ENCODE results near the gene SGCE.

The SGCE gene

DNA sequence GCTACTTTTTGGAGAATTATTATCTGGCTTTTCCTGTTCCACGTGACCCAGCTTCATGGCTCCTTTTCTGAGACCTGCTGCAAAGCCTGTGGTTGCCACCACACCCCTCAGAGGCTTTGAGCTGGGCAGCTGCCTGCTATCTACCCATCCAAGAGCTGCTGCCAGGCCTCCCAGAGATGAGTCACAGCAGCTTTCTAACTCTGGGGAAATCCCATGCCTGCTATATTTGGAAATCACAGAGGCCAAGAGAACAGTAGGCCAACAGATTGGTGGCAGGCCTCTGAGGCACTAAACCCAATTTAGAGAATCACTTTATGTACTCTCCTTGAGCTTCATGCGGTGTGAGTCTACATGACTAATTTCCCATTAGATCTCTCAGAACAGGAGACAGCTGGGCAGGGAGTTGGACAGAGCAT lies 35.2 kb downstream of the SGCE start:
- DNase-seq, result peak; percentile 89 to 95

DNA sequence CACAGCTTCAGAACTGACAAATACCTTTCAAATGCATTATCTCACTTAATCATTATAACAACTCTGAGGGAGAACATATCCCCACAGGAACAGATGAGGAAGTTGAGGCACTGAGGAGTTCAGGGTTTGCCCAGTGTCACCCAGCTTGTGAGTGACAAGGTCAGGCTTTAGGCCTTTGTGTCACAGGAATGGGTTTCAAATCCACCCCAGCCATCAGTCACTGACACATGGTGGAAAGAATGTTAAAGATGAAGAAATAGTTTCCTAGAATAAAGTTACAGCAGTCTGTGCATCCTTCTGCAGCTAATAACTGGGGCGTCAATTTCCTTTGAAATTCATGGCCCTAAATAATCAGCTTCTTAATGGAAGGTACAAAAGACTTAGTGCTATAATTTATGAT lies 37.8 kb downstream of the SGCE start:
- DNase-seq, result no peak

DNA sequence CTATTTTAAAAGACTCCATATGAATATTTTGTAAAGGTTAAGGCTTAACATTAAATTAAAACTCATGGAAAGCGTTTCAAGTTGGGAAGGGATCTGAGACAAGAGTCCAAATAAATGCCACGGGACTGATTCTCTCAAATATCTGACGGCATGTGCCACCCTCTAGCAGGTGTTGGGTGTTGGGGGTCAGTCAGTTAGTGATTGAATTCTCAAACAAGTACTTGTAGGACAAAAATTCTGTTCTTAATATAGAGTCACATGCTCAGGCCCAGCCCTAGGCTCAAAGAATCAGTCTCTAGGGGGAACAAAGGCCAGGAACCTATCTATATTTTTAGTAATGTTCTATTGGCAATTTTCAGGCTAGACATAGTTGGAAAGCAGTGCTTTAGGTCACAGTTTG lies 39.1 kb downstream of the SGCE start:
- DNase-seq, result no peak

DNA sequence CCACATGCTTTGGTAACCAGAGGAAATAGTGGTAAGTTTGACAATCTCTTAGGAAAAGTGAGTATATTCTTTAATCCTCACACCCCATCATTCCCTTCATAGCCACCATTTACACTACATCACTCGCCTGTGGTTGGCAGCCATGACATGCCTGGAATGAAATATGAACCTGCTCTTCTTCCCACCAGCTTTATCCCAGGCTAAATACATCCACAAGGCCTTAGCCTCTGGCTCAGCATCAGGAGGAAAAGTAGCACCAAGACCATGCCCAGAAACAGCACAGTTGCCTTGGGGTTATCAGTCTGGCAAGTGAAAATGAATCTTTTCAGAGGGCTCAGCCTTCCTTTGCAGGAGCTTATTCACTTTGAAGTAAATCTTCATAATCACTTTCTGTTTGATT lies 40.3 kb downstream of the SGCE start:
- no peak for DNase-seq

DNA sequence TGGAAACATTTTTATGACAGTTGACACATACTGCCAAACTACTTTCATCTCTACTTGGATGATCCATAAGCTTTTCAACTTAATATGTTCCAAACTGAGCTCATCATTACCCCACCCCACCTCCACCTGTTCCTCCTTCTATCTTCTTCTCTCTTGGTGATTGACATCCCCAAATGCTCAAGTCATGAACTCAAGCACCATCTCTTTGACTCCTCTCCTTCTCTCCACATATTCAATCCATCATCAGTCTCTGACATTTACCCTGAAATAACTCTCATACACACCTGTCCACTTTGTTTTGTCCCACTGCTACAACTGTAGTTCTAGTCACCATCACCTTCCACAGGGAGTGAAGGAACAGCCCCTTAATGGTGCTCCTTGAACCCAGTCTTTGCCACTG lies 43.3 kb downstream of the SGCE start:
- DNase-seq, result no peak

DNA sequence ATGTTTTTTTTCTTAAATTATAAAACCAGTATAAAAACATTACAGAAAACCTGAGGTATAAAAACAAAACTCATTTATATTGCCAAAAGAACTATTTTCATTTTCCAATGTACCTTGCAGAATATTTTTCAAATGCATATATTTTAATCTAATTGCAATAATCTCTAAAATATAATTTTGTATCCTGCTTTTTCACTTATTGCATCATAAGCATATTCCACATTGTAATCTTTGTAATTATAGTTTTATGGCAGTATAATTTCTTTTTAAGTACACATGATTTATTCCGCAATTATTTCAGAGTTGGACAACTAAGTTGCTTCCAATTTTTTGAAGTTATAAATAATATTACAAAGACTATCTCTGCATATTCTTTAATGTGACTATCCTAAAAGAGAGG lies 43.7 kb downstream of the SGCE start:
- DNase-seq, result no peak

DNA sequence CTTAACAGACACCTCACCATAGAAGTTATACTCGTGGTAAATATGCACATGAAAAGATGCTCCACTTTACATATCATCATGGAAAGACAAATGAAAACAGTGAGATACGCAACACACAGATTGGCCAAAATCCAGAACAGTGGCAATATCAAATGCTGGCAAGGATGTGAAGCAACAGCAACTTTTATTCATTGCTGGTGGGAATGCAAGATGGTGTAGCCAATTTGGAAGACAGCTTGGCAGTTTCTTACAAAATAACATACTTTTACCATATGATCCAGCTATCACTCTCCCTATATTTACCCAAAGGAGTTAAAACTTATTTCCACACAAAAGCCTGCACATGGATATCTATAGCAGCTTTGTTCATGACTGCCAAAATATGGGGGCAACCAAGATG lies 46.4 kb downstream of the SGCE start:
- DNase-seq, result no peak

DNA sequence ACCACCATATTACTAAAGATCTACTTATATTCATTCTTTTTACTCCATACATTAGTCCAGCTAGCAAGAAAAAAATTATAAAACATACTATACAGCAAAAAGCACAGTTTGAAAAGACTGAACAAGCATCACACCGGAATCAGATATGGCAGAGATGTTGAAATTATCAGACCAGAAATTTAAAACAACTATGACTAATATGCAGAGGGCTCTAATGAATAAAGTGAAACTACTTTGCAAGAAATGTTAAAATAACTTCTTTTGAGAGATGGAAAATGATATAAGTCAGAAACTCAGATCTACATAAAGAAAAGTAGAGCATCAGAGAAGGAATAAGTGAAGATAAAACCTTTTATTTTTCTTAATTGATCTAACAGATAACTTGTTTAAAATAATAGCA lies 50.9 kb downstream of the SGCE start:
- DNase-seq, result no peak

DNA sequence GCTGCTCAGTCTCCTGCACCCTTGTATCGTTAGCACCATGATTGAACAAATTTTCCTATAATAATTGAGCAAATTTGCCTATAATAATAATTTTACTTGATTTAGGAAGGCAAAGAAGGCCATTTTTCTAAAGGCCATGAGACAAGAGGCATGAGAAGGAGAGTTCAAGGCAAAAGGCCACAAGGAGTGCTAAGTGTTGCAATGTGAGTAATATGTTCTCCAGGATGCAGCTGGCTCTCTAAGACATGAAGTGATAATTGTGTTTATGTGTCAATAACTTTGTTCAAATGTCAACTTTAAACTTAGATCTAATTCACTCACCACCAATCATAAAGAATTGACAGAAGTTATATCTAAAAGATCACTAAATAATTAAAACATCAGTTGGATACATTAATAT lies 53.8 kb downstream of the SGCE start:
- no peak for DNase-seq

DNA sequence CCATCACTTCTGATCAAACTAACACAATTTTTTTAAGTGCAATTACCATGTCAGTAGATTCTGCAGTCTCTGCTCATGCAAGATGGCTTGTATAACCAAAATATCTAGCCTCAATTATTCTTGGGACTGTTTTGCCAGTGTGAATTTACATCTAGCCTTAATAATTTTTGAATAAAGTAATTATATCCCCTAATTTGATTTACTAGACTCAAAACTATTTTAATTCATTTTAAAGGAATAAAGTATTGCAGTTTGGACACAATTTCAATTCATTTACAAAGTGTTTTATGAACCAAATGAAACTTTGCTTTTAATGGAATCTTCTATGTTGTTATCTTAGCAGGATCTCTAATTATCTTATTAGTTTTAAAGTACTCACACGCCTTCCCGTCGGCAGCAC lies 55.7 kb downstream of the SGCE start:
- no peak for DNase-seq

DNA sequence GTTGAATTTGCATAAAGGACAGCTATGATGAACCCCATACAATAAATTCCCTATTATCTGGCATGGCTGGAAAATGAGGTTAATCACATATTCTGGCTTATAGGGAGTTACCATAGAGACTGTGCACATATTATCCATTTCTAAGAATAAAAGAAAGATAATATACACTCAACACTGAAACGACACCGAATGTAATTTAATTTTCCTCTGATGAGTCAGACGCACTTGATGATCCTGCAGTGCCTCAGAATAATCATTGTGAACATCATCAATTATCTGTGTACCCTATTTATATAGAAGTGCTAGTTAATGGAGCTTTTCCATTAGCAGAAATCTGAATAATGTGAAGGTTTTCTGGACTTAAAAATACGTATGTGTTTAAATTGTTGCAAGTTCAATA lies 60.2 kb downstream of the SGCE start:
- DNase-seq, result no peak

DNA sequence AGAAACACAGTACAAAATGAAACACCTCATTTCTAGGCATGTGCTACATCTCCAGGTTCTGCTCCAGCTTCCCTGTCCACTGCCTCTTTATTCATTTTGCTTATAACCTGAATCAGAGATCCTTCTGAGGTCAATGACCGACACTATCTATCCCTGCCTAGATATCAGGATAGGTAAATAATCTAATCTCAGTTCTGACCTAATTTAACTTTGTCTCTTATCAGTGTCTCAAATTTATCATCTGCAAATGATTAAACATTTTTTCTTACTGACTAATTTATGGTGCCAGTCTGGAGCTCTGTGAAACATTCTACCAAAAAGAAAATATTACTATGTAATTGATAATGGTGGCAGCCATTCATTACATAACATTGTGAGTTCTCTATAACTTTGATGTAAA lies 61.1 kb downstream of the SGCE start:
- no peak for DNase-seq

DNA sequence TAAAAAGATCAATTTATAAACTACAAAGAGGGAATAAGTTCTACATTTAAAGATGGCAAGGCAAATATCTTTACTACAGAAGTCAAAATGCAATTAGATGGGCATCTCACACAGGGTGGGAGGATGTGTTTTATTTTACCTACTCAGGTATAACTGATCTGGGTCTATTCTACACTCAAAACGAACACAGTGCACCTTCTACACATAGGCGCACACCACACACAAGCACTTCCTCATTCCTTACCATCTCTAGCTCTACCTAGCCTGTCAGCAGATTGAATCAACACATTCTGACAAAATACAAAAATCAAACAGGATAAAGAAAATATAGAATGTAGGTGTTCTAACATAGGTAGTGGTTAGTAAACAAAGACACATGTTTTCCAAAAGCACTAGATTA lies 64.8 kb downstream of the SGCE start:
- DNase-seq, result no peak

DNA sequence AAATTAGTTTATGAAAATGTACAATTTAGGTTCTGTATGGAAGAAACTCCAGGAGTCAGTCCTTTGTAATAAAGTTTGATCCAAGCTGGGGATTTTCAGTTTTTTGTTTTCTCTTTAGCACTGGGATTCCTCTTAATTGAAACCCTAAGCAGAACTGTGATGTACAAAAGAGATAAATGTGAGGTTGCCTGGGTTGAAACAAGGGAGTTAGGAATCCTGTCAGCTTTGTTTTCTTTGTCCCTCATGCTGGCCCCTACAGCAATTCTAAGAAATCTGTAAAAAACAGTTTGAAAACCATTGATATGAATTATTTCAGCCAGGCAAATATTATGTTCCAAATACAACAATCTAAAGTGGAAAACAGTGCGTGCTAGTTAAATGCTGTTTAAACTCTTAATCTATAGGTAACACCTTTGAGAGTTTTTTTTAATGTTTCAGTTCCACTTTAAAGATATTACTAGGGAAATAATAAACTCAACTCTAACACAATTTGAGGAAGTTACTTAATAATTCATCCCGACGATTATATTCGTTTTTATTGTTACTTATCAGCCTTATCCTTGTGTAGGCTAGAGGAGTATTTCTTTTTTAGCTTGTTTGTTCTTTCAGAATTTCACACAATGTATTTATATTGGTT lies 65.3 kb downstream of the SGCE start:
- DNase-seq, result no peak

DNA sequence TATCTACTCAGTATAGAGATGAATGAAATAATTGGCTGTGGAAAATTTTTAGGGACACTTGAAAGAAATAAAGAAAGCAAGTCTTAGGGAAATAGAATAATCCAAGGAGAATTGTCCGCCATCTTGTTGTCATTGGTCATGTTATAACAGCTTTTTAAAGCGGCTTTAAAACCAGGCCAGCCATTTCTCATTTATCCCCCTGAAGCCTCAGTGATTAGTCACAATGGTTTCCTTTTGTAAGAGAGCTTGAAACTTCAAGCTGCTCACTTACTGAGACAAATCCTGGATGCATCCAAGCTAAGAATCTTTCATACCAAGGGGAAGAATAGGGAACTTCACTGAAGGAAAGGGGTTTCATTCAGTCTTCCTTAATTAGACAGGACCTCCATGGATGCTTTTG lies 67.9 kb downstream of the SGCE start:
- DNase-seq, result no peak

DNA sequence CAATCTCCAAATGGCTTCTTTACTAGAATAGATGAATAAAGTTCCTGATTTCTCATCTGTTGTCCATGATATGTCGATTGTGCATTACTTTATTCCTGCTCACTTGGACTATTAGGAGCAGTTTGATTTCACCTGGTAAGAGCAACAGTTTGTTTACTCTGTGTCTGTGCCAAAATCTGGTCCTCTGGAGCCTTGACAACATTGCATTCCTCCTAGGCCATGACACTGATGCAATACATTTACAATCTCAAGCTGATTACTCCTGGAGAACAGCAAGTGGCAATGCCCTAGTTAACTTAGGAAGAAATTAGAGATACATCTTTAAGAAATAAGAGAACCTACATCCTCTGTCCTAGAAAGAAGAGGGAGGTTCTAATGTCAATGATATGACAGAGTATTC lies 71.8 kb downstream of the SGCE start:
- DNase-seq, result peak in 1 of 2 experiments; percentile 0

DNA sequence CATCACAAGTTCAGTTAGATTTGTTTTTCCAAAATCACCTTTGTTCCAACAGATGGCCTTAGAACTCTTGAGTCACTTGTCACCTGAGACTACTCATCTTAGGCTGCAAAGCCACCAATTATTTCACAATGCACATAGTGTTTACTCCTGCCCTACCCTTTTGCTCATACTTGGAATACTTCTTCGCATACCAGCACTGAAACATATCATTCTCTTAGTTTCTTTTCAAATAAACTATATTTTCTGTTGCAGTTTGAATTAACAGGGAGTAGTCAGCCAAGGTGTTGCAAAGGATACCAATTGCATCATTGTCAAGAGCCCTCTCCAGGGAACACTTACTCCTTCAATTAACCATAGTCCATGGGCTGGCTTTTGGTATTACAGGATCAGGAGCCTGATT lies 75.3 kb downstream of the SGCE start:
- no peak for DNase-seq

DNA sequence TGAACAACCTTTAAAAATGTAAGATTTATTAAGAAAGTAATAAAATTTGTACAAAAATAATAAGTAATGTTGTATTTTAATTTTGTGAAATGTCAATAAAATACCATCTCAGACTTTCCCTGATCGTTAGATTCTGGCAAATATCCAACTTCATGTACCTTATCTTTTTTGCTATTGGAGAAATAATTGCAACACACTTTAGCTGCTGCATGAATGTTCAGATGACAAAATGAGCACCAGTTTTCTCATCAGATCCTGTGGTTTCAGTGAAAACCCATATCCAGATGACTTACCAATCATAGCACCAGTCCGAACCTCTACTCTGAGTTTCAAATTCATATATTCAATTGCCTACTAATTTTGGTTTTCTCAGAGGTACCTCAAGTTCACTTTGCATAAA lies 76.5 kb downstream of the SGCE start:
- no peak for DNase-seq

DNA sequence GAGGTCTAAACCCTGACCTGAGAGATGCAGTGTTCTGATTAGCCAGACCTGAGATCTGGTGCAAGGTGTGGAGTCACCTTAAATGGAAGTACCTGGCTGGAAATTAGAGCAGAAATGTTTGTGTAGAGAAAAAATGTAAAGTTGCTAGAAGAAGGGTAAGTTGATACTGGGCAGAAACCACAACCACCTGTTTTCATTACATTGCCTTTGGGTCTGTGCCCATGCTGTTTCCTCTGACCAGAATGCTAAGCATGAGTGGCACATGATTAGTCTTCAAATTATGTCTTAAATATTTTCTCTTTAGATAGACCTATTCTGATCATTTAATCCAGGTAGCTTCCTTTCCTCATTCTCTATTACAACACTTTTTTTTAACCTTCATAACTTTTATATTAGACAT lies 77.3 kb downstream of the SGCE start:
- no peak for DNase-seq

DNA sequence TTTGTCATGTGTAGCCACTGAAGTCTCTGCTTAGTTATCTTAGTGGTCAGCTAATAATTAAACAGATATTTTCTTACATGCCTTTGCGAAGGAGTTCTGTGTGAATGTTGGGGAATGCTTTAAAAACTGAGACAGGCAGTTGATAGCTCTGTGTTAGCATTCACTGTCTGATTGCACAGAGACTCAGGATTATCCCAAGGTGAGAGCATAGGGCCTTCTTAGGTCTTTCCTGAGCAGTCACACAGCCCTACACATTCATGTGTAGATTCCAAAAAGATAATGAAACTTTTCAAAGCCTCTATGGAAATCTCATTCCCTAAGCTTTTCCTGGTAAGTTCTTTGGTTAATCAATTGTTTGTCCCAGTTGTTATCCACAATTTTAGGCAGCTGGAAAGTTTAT lies 78.6 kb downstream of the SGCE start:
- DNase-seq, result no peak

DNA sequence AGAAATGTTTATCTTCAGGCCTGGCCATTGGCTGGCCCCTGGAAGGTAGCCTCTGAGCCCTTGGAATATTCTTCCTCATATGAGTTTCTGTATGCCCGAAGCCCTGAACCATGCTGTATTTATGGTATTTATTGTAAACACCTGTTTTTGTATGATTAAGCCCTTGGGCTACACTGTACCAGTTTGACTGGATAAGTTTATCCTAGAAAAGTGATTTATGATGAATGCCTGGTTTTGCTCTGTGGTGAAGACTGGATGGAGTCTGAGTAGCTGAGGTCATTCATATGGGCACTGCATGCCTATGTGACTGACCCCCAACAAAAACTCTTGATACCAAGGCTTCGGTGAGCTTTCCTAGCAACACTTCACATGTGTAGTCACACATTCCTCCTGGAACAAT lies 79.6 kb downstream of the SGCE start:
- DNase-seq, result no peak

DNA sequence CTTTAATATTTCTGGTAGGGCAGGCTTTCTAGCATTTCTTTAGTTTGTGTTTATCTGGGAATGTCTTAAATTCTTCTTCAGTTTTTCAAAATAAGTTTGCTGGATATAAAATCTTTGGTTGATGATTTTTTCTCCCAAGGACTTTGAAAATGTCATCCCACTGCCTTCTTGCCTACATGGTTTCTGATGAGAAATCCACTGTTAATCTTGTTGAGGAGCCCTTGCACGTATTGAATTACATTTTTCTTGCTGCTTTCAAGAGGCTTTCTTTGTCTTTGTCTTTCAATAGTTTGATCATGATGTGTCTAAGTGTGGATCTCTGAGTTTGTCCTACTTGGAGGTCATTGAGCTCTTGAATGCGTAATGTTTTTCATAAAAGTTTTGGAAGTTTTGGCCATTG lies 80.3 kb downstream of the SGCE start:
- DNase-seq, result no peak

DNA sequence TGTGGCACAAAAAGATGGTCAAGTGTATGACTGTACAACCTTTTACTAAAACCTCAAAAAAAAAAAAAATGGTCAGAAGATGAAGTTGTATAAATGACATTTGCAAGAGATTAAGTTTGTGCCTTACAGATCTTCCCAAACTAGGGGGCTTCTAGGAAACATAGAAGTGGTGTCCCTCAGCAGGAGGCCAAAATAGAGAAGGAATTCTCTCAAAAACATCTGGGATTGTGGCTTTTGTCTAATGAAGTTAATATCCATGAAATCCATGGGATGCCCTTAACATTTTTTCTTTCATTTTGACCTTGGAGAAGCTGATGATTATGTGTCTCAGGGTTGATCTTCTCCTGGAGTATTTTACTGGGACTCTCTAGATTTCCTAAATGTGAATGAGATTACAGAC lies 84.1 kb downstream of the SGCE start:
- DNase-seq, result no peak

DNA sequence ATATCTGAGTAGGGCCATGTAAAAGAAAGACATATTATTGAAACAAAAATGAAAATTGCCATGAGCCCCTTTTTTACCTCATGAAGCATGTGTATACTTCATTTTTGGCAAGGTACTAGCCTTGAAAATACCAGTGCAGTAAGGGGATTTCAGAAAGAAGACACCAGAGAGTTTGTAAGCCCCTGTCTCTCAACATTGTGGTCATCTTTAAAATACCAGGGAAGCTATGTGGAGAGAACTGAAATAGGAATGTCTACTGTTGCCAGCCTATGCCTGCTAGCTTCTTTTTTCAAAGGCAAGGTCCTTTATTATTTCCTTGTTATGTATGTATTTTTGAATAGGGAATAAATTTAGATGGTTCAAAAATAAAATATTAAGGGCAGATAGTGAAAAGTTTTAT lies 88.5 kb downstream of the SGCE start:
- no peak for DNase-seq

DNA sequence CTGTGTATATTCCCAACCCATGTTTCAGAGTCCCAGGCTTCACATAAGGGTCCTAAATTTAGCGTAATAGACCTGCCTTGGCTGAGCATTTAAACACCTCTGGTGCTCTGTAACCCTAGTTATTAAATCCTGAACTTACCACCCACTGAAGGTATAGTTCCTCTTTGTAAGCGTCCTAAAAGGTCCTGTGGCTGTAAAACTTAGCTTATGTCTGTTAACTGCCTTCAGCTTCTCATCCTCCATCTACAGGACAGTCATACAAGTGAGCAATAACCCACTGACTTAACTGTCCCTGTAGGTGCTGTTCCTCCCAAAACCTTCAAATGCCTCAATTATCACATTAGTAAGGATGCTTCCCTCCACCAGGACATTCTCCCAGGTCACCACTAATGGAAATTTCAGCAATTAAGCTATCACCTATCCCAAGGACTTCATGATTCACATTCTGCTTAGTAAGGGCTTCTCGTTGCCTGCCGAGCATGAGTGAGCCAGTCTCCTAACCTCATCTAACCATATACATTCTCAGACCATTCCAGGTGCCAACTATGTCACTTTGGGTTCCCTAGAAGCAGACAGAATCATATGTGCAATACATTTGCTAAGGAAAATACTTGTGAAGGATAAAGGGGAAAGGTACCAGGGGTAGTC lies 90.6 kb downstream of the SGCE start:
- DNase-seq, result no peak

Data from NCI-H446 (cell line).